GM21367 (cell line): ENCODE data around the gene LITAF.
"Not testable (repeated sequence)": the region's sequence is repeated elsewhere in the genome, so short reads cannot be mapped to it uniquely, and the experiment has no call there.

ENCODE experiments used
- ATAC-seq: cut with Tn5 transposase; IDR thresholded peaks from one replicate; pipeline ENCODE4 v1.9.1; 2021; ENCODE audit not compliant: unreplicated experiment

Gene LITAF

DNA sequence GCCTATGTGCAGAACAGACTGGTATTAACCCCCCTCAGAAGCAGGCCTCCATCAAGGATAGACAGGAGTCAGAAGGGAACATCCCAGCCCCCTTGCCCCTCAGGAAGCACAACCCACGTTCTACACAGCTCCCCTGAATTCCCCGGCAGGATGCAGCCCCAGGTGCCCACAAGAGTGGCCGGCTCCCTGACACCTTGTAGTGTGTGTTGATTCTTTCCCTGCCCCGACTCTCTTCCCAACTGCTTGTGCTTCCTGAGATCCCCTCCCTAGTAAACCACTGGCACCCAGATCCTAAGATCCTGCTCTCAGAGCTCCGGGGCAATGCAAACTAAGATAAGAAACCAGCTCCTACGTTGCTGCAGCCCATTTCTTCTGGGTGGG, 34.8 kb upstream of the LITAF start:
- ATAC-seq: no peak

DNA sequence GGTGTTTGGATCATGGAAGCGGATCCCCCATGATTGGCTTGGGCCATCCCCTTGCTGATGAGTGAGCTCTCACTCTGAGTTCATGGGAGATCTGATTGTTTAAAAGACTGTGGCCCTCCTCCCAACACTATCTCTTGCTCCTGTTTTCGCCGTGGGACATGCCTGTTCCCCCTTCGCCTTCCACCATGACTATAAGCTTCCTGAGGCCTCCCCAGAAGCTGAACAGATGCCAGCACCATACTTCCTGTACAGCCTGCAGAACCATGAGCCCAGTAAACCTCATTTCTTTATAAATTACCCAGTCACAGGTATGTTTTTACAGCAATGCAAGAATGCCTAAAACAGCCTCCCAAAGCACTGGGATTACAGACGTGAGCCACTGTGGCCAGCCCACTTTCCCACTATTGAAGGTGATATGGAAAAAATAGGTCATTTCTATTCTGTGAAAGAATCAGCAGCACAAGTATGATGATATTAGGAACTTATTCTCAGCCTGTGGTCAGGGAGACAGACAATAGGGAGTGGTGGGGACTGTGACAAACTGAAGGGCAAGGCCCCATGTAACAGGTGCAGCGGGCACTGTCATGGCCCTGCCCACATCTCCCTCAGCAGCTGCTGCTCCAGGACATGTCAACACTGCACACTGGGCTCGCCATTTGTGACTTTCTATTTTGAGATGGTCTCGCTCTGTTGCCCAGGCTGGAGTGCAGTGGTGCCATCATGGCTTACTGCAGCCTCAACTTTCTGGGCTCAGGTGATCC, 33.7 kb upstream of the LITAF start:
- no peak for ATAC-seq

DNA sequence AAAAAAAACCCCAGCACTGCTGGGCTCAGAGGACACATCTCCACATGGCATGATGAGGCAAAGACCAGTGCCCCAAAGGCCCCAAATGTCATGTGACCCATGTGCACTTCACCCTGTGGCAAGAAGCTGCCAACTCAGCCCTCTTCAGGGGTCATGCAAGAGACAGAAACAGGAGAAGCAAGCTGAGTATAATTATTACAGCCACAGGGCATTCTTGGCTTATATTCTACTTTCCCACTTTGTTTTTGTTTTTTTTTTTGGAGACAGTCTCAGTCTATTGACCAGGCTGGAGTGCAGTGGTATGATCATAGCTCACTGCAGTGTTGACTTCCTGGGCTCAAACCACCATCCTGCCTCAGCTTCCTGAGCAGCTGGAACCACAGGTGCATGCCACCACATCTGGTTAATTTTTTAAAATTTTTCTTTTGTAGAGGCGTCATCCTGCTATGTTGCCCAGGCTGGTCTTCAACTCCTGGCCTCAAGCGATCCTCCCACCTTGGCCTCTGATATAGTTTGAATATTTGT, 32.7 kb upstream of the LITAF start:
- no peak for ATAC-seq

DNA sequence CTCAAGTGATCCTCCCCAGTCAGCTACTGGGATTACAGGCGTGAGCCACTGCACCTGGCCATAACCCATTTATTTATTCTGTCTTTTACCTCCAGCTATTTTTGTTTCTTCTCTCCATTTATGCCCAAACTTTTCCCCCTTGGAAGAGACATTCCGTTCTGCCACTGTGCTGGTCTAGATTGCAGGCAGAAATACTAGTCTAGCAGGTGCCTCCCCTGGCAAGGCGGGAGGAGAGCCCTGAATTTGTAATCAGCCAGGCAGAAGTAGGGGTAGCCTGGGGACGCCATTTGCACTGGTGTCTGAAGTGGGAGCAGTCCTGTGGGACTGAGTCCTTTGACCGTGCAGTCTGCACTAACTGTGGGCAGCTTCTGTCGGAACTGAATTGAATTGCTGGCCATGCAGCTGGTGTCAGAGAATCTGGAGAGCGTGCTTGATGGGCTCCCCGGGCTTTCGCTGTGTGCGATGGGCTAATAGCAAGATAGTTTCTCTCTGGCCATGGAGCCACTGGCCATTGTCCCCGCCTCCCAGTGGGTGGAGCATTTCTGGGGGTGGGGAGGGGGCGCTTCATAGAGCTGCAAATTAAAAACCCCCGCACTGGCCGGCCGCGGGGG, 31.5 kb upstream of the LITAF start:
- ATAC-seq: no peak

DNA sequence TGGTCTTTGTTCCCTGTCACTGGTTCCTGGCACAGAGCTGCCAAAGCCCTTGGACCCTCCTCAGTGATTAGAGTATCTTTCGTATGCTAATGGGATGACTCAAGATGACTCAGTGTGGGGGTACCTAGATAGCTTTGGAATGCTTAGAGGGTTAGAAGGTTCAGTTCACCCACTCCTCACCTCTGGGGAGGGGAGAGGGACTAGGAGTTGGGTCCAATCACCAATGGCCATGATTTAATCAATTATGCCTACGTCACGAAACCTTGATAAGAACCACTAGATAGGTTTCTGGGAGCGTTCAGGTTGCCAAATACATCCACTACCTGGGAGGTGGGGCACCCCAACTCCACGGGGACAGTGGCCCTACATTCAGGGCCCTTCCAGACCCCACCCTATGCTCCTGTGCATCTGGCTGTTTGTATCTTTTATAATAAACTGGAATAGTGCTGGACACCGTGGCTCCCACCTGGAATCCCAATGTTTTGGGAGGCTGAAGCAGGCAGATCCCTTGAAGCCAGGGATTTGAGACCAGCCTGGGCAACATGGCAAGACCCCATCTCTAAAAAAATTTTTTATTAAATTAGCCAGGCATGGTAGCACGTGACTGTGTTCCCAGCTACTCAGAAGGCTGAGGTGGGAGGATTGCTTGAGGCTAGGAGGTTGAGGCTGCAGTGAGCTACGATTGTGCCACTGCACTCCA, 29.2 kb upstream of the LITAF start:
- ATAC-seq: no peak

DNA sequence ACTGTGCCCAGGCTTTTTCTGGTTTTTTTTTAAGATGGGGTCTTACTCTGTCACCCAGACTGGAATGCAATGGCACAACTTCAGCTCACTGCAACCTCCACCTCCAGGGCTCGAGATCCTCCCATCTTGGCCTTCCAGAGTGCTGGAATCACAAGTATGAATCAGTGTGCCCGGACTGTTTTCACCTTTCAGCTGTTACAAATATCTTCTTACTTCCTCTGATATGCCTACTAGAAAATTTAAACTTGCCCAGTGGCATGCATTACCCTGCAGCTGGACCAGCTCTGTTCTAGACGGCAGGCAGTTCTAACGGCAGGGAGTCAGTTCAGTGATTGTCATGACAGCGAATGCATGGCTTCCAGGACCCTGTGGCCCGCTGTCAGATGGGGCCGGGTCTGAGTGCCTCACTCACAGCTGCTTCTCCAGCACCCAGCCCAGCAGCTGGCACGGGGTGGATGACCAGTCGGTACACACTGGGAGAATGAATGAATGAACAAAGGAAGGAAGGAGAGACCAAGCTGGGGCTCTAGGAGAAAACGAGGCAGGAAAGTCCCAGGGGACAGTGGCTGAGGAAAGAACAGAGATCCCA, 28.0 kb upstream of the LITAF start:
- ATAC-seq: no peak

DNA sequence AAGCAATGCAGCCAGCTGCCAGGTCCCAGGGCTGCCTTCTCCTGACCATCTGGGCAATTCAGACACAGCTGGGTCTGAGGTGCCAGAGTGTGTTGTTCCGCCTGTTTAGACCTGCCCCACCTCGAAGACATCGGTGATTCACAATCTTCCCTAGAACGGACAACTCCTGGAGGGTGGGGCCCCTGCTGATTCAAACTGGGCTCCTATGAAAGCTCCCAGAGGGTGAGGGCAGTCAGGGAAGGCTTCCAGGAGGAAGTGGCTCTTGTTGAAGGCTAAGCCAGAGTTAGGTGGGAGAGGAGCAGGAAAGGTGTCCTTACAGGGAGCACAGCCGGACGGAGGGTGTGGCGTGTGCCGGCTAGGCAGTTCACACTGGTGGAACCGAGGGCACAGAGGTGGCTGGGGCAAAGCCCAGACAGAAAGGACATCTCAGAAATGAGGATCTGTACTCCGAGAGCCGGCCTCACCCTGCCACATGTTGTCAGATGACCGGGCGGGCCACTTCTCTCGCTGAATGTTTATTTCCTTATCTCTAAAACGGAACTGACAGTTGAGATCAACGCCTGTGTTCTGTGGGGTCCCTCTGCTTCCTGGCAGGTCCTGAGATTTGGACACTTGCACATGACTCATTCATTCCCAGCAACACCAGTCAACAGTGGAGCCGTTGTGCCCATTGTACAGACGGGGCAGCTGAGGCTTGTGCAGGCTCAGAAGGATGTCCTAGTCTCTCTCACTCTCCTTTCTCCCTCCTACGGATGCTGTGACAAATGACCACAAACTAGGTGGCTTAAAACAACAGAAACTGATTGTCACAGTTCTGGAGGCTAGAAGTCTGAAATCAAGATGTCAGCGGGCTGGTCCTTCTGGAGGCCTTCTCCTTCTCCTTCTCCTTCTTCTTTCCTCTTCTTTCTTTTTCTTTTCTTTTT, 26.9 kb upstream of the LITAF start:
- no peak for ATAC-seq

DNA sequence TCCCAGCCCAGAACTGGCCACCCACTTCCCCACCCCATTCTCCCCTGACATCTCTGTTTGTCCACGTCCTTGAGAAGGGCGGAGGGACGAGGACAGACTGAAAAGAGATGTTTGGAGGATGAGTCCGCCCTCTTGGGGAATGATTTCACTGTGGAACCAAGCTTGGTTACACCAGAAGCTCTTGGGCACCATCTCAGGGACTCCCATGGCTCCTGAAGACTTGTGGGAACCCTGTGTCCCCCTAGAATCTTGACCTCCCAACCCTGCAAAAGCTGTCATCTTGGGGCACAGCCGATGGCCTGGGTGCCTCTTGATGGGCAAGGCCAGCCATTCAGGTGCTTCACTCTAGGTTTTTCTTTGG, 25.9 kb upstream of the LITAF start:
- ATAC-seq: no peak

DNA sequence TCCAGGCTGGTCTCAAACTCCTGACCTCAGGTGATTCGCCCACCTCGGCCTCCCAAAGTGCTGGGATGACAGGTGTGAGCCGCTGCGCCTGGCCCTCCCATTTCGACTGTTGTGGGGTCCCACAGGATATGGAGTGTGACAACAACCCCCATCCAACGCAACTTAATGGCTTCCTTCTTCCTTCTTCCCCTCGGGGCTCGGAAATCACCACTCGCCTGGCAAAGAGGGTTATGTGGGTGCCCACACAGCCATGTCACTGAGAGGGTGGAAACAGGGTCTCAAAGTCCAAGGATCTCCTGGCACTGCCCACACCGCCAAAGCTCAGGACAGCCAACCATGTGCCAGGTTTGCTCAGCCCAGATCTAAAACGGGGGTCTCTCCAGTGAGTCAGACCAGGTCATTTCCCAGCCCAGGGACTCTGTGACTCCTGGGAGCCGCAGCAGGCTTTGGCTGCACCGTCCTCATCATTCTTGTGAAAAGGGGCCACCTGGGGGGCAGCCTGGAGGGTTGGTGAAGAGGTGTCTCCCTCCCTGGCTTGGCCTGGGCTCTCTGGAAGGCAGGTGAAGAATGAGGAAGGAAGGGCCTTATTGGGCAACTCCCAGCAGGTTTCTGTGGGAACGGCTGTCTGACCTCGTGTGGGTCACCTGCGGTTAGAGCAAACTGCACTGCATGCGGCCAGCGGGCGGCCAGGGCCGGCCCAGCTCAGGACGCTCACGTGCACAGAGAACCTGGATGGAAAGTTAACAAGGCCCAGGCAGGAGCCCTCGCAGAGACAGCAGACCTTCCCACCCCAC, 25.3 kb upstream of the LITAF start:
- ATAC-seq: no peak

DNA sequence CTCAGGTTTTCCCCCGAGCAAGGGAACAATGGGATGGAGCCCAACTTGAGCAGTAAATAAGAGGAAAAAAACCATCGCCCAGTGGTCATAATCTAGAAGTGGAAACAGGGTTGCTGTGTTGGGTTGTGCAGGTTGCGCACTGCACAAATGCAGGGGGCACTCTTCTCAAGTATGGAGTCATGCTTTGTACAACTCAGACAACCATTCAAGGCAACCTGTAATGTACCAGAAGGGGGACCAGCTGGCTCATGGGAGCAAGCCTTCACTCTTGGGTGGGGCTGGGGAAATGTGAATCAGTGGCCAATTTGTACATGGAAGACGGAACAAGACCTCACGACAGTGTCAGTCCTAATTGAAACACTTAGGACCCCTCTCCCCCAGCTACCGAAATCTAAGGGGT, 23.9 kb upstream of the LITAF start:
- no peak for ATAC-seq

DNA sequence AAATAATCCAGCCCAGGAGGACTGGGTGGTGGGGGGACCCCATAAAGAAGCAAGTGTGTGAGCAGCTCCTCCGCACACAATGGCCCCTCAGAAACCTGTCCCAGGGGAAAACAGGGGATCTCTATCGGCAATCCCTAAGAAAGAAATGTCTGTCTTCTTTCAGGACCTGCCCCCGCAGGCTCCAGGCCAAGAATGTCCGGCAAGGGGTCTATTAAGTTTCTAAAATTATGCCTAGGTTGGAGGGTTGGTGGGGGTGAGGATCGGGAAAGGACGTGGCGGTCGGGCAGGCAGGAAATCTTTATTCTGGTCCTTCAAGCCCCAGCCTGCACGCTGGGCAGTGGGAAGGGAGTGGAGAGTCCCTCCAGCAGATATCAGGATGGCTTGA, 23.4 kb upstream of the LITAF start:
- ATAC-seq: no peak

DNA sequence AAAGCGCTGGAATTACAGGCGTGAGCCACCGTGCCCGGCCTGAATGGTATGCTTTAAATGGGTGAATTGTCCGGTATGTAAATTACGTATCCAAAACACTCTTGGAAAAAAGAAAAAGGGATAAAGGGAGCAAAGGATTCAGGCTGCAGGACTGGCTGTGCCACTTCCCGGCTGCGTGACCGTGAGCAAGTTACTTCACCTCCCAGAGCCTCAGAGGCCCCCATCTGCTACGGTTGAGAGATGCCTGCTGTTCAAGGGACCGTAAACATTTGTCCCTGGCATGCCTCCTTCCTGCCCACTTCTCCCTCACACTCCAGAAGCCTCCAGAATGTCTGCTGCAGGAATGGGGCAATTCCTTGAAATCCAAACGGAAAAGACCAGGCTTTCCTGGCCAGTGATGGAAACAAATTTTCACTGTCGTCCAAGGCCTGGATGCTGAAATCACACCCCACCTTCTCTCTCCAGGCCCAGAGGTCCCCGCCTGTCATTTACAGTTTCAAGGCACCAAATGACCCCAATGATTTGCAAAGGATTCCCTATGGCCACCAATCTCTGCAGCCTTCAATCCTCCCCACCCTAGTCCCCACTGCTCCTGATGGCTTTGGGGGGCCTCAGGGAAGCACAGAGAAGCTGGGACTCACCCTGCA, 22.9 kb upstream of the LITAF start:
- ATAC-seq: no peak

DNA sequence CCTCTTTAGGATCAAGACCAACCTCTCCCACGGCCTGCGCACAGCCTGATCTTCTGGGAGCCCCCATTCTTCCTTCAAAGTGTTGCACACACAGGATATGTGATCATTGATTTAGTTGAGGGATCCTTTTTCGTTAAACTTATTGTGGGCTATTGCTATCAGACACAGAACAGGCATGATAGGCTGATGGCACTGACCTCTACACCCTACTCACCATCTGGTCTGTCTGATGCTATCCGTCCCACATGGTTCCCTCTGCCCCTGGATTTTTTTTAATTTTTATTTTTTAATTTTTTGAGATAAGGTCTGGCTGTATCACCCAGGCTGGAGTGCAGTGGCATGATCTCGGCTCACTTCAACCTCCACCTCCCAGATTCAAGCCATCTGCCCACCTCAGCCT, 19.2 kb upstream of the LITAF start:
- no peak for ATAC-seq

DNA sequence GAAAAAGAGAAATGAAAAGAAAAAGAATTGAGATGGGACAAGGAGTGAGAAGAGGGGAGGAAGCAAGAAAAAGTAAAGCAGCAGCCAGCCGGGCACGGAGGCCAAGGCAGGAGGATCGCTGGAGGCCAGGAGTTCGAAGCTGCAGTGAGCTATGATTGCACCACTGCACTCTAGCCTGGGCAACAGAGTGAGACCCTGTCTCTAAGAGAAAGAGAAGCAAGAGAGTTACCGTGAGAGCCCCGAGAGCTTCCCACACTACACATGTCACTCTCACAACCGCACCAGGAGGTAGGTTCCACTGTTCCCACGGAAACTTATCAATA, 18.8 kb upstream of the LITAF start:
- ATAC-seq: no peak

DNA sequence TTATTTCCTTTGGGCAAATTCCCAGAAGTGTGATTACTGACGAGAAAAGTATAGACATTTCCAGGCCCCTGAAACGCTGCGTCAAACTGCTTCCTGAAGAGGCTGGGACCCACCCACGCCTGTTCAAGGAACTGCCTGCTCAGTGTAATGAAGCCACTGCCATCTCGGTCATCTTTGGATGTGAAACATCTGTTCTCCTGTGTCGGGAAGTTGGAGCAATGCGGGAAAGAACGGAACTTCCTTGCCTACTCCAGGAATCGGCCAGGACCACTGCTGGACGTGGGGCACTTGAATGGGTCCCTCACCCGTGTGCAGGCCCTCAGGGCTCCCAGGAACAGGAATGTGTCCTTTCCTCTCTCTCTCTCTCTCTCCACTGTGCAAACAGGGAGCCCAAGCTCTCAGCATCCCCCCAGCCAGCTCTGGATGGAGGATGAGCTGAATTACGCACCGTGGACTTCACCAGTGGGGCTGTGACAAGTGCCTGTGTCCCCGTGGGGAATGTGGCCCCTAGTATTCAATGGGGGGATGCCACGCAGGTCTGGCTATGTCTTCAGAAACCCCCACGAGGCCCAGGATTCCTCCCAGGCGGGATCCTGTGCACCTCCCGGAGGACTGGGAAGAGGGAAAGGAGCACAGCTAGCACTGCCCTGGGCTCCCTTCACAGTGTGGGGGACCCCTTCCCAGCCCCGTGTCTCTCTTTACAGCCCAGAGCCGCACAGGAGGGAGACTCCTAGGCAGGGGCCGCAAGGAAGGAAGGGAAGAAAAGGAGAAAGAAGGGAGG, 18.3 kb upstream of the LITAF start:
- ATAC-seq: no peak

DNA sequence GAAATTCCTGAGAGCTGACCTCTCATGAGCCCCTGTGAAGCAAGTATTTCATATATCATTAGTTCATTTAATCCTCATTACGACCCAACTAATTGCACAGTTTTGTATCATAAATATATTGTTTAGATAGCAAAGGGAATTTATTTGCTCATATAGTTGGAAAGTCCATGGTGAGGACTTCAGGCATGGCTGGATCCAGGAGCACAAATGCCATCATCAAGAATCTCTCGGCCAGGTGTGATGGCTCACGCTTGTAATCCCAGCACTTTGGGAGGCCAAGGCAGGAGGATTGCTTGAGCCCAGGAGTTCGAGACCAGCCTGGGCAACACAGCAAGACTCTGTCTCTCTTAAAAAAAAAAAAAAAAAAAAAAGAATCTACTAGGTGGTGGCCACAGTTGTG, 17.6 kb upstream of the LITAF start:
- not testable (repeated sequence) for ATAC-seq

DNA sequence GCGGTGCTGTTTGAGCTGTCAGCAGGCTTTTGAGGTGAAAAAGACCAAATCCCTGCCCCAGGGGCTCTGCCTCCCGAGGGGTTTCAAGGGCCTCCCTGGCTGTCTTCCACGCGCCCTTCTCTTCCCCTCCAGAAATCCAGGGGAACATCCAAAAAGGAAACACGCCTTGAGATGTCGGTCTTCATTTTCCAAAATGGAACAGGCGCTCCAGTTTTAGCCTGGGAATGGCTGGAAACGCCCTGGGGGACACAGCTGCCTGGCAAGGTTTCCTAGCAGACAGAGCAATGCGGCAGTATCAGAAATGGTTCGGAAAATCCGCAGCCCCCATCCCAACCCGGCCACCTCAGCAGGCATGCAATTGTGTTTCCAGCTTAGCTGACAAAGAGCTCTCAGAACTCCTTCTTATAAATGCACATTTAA, 16.6 kb upstream of the LITAF start:
- ATAC-seq: no peak

DNA sequence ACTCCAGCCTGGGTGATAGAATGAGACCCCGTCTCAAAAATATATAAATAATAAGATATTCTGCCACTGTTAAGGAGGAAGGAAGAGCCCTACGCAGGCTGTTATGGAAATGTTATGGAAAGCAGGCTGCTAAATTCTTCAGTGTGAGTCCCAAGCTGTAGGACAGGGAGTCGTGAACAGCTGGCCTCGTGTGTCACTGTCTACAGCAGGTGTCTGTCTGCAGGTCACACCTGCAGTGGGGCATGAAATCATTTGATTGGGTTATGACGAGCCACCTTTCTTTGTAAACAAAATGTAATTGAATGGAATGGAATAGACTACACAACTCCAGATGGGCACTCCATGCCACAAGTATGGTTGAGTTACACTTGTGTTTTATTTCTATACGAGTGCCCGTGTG, 15.6 kb upstream of the LITAF start:
- no peak for ATAC-seq

DNA sequence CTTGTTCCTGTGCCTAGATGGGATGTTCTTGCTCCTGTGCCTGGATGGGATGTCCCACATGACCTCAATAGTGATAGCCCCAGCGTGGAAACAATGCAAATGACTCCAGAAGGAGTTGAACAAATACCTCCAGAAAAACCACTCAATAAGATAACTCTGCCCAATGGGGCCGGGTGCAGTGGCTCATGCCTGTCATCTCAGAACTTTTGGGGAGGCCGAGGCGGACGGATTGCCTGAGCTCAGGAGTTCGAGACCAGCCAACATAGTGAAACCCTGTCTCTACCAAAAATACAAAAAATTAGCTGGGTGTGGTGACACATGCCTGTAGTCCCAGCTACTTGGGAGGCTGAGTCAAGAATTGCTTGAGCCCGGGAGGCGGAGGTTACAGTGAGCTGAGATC, 15.2 kb upstream of the LITAF start:
- ATAC-seq: no peak
